Lung microvascular endothelial cell (primary cell): Measurements from ENCODE around the gene CCNB3. TPM values are rescaled to one million over a fixed set of nuclear protein-coding genes. Genes with fewer than 3 reads are reported as not detected.
A peak's percentile ranks its signal among the peaks of the same experiment; 100 is the strongest.
"Not testable (repeated sequence)": the region's sequence is repeated elsewhere in the genome, so short reads cannot be mapped to it uniquely, and the experiment has no call there.

Experiments used
- DNase-seq, 2 donors: peaks; one replicate each; pipeline versions ENCODE4 v3.0.0 to v3.0.0-alpha.2; 2010; ENCODE audit warnings: low read depth in 2 of 2
- total RNA-seq: library from RNA; depleted of rRNA; stranded (reverse); fragments of >200 nt; gene quantifications from 2 replicates; pipeline ENCODE4 v1.2.1, GENCODE V29; 2014

CCNB3 gene, protein sequence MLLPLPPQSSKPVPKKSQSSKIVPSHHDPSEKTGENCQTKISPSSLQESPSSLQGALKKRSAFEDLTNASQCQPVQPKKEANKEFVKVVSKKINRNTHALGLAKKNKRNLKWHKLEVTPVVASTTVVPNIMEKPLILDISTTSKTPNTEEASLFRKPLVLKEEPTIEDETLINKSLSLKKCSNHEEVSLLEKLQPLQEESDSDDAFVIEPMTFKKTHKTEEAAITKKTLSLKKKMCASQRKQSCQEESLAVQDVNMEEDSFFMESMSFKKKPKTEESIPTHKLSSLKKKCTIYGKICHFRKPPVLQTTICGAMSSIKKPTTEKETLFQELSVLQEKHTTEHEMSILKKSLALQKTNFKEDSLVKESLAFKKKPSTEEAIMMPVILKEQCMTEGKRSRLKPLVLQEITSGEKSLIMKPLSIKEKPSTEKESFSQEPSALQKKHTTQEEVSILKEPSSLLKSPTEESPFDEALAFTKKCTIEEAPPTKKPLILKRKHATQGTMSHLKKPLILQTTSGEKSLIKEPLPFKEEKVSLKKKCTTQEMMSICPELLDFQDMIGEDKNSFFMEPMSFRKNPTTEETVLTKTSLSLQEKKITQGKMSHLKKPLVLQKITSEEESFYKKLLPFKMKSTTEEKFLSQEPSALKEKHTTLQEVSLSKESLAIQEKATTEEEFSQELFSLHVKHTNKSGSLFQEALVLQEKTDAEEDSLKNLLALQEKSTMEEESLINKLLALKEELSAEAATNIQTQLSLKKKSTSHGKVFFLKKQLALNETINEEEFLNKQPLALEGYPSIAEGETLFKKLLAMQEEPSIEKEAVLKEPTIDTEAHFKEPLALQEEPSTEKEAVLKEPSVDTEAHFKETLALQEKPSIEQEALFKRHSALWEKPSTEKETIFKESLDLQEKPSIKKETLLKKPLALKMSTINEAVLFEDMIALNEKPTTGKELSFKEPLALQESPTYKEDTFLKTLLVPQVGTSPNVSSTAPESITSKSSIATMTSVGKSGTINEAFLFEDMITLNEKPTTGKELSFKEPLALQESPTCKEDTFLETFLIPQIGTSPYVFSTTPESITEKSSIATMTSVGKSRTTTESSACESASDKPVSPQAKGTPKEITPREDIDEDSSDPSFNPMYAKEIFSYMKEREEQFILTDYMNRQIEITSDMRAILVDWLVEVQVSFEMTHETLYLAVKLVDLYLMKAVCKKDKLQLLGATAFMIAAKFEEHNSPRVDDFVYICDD (N-terminal part only)
- 0.22 and 0.40 TPM in 2 replicates for total RNA-seq

DNA sequence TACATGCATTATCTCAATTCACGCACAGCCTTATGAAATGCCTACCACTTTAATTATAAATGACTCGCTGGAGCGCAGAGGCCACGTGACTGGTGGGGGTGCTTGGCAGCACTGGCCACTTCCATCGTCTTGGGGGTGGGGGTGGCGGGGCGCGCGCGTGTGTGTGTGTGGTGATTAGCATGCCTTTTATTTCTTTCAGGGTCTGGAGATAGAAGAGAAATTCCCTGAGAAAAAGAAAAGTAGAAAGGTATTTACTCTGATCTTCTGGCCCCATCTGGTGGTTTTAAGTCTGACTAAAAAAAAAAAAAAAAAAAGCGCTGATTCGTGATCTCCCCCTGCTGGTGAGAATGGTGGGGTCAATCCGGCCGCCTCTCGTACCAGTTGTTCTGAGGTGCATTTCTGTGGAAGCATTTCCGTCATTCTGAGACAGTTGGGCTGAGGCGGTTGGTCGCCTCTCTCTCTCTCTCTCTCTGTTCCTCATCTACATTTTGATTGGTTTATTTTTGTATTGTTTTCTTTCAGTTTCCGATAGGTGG is at the start of gene CCNB3:
Gene CCNB3, plus strand, starts transcription at position 402 of the 536 bp plus-strand sequence. CDS start 80,399 bp downstream, outside the sequence.
- peak; percentile 68 to 72 for DNase-seq

DNA sequence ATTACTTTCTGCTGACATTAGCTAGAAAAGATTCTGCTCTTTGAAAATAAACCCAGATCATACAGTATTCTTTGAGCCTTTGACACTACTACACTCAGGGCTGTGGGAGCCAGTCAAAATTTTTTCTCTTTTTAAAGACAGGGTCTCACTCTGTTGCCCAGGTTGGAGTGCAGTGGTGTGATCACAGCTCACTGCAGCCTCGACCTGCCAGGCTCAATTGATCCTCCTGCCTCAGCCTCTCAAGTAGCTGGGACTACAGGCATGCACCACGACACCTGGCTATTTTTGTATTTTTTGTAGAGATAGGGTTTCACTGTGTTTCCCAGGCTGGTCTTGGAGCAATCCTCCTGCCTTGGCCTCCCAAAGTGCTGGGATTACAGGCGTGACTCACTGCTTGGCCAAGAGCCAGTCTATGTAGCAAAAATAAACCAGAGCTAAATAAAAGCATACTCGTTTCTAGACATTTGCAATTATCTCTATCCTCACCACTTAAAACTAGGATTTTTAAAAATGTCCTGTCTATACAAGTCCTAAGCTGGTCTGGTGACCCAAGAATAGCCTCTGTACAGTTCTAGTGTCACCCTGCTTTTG is 46.9 kb upstream of the CCNB3 start:
- peak; percentile 8 to 14 for DNase-seq

DNA sequence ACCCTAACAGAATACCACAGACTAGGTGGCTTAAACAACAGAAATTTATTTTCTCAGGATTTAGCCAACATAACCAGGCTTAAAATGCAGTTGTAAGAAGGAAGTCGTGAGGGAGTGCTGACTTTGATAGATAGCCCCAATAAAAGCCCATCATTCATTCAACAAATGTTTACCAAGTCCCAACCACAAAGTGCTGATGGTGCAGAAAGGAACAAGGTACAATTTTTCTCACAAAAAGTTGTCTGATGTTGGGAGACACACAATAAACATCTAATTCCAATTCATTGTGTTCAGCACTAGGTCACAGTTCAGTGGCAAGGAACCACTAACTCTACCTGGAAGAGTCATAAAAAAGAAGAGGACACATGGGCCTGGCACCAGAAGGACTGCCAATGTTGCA is 46.0 kb upstream of the CCNB3 start:
- DNase-seq, result no peak

DNA sequence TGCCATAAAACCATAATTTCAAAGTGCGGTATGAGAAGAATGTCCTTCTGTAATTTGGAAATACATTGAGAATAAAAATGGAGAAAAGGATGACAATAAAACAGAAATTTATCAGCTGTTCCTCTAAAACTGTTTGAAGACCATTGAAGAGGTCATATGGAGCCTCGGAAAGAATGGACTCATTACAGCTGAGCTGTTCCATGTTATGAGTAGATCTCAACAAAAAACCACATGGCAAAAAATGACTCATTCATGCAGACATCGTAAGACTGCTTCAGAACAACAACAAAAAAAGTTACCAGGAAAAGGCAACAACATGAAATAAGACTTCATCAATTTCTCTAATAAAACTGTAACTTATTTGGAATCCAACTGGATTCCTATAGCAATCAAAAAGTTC is 43.4 kb upstream of the CCNB3 start:
- no peak for DNase-seq

DNA sequence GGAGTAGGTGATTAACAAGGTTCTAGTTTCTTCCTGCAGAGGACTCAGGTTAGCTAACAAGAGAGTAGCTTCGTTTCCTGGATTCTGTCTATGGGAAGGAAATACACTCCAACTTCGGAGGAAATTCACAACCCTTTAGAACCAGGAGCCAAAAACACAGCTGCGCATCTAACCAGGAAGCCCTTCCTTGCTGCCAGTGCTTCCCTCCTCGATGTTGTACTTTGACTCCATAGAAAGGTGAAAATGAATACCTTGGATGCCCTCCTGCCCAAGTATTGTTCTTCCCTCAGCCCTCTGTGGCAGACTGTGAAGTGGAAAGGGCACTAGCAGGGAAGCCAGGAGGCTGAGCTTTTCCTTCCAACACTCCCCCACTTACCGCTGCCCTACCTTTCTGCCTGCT is 38.8 kb upstream of the CCNB3 start:
- DNase-seq, result no peak

DNA sequence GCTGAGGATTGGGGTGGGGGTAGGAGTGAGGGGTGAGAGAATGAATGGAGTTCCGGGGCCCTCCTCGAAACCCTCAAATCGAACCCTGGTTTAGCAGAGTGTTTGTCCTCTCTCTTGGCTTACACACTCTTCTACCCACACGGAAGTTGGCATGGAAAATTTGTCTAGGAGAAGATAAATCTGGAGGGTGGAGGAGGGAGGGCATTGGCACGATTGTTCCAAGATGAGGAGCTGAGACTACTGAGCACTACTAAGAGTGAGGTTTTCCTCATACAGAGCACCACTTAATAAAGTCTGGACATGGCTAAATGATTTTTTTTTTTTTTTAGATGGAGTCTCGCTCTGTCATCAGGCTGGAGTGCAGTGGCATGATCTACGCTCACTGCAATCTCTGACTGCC is 37.2 kb upstream of the CCNB3 start:
- no peak for DNase-seq

DNA sequence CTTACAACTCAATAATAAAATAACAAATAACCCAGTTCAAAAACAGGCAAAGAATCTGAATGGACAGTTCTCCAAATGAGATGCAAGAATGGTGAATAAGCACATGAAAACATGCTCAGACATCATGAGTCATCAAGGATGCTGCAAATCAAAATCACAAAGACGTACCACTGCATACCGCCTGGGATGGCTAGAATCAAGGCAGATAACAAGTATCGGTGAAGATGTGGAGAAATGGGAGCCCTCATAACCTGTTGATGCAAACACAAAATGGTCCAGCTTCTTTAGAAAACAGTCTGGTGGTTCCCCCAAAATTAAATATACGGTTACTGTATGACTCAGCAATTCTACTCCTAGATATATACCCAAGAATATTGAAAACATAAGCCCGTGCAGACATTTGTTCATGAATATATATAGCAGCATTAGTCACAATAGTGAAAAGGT is 36.3 kb upstream of the CCNB3 start:
- DNase-seq, result peak in 1 of 2 donors; percentile 5

DNA sequence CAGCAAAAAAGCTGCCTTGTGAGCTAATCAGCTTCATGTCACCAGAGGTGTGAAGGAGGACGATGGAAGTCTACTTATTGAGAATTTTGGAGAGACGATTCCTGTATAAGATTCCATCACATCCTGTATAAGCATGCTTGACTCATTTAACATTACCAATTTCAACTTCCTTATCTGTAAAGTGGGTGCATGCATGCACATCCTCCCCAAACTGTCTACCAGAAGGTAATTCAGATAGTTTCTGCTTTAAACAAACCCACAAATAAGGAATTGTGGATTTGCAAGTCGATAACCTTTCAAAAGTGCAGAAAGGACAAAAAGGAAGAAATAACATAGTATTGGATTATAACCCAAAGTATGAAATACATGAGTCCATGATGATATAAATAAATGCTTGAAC is 34.8 kb upstream of the CCNB3 start:
- no peak for DNase-seq

DNA sequence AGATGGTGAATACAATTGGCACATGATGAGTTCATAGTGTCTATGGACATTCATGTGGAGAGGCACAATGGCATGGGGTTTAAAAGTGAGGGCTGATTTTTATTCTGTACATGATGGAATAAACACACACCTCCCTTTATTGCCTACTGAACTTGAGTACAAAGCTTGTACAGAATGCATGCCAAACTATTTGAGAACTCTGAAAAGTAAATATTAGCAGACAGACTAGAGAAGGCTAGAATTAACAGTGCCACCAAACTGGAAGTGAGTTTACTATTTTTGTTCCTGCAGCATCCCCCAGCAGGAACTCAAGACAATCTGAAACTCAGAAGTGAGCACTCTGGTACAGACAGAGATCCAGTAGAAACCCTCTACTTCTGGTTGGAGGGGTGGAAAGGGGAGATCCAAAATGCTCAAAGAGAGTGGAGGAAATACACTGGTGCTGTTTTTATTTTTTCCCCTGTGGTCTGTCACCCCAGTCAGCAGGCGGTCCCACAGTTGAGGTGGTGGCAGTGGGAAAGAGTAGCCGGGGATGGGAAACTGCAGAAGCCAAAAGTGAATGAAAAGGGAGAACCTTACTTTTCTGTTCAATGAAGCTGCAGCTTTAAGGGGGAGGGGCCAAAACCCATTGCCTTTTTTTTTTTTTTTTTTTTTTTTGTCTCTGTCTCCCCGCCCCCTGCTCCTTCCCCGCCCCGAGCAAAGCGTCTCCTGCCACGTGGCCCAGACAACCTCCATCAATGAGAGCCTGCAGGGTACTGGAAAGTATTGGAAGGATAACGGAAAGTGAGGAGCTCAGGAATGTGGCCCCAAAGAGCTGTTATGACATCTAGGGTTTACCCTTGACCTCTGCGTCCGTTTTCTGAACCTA is 24.3 kb upstream of the CCNB3 start:
- DNase-seq, result no peak

DNA sequence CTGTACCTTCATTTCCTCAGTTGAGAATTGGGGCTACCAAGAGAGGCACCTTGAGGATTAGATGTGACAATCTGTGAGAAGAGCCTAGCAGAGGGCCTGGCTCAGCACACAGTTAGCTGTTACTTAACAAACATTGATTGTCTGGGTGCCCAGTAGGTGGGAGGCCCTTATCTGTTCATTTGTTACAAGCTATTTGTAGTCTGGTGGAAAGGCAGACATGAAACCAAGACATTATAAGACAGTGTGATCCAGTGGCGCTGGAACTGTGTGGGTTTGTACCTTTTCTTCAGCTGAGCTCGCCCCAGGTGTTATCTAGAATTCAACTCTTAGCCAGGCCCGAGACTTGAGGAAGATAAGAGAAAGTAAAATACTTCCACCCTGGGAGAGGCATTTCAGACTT is 20.7 kb upstream of the CCNB3 start:
- no peak for DNase-seq

DNA sequence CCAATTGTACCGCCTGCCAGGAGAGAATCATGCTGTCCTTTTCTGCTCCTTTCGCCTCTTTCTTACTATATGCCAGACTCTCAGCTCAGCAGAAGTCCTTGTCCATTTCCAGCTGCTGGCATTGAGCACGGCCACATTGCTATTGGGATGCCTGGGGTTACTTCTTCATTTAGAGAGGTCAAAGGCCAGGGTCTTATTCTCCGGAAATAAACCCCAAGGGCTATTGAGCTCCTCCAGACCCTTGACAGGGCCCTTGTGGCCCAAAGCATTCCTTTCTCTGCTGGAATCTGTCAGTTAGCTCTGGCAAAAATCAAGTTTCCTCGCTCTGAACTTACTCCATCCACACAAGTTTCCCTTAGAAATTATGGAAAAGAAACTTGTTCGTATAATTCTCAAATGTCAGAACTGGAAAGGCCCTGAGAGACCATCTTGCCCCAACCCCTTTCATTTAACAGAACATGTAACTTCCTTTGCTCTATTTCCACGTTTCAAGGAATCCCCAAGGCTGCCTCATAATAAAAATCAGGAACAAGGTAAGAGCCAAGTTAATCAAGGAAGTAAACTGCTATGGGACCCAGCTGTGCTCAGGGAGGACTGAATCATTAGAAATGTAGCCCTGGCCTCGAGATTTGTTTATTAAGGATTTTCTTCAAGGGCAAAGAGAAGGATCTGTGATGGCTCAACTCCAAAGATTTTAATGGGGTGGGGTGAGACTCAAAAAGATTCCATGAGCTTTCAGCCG is 15.5 kb upstream of the CCNB3 start:
- no peak for DNase-seq

DNA sequence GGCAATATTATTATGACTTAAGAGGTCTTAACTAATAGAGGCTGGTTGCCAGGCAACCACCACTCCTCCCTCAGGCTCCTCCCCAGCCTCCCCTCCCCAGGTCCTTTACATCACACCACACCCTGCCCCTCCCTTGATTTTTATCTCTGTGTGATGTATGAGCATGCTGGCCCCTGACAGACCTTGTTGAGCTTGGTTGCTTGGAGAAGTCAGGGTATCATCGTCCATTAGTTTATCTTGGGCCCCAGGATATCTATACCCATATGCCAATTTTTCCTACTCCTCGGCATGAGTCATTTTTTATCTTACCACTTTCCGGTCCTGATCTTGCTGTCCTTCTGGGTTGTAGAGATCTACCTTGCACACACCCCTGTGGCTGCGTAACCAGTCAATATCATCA is 6.2 kb upstream of the CCNB3 start:
- DNase-seq, result no peak

DNA sequence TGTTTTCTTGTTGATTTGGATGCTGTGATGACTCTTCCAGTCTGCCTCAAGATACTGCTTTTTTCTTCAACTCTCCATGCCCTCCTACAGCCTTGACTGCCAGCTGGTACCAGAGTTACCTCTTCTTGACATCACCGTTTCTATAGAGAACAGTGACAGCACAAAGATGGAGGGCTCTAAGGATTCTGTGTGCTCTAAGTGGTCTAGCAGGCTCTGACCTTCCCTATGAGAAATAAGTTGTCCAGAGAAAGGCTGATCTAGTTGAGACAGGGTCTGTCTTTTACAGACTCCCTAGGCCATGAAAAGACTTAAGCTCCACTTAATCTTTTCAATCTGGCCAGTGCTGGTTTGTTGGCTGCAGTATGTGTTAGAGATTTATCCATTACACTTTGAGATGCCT is 3.7 kb upstream of the CCNB3 start, which contains the start of gene AKAP4:
Gene AKAP4, minus strand, starts transcription at position 101 of the 400 bp plus-strand sequence. CDS start 118 bp downstream, outside the sequence.
- no peak for DNase-seq

DNA sequence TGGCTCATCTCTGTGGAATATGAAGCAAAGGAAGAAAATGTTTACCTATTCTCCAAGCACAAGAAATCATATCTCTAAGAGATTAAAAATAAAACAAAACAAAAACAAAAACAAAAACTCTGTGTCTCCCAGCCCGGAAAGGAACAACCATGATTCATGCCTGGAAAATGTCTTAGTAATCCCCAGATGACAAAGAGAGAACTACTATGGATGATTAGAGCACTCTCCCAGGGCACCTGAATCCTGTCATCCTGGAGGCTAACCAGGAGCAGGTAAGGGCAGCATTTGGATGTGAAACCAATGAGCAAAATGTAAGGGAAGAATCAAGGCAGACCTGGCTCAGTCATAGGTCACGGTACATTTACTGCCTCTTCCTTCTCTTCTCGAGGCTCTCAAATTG is 2.0 kb upstream of the CCNB3 start:
- DNase-seq, result peak in 1 of 2 donors; percentile 41

DNA sequence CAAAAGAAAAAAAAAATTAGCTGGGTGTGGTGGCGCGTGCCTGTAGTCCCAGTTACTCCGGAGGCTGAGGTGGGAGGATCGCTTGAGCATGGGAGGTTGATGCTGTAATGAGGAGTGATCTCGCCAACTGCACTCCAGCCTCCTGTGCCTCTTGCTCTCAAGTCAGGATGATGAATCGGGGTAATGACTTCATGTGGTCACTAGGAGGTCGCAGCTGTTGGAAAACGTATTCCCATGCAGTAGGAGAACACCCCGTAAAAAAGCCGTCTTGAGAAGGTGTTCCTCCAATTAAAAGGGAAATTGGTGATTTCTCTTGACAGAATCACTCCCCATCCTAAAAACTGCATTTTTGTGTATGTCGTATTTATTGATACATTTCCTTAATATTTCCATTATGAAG is 2.2 kb downstream of the CCNB3 start:
- no peak for DNase-seq

DNA sequence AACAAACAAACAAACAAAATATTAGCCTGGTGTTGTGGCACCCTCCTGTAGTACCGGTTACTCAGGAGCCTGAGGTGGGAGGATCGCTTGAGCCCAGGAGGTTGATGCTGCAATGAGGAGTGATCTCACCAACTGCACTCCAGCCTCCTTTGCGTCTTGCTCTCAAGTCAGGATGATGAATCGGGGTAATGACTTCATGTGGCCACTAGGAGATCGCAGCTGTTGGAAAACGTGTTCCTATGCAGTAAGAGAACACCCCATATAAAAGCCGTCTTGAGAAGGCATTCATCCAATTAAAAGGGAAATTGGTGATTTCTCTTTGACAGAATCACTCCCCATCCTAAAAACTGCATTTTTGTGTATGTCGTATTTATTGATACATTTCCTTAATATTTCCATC is 6.9 kb downstream of the CCNB3 start:
- DNase-seq, result peak; percentile 13 to 24

DNA sequence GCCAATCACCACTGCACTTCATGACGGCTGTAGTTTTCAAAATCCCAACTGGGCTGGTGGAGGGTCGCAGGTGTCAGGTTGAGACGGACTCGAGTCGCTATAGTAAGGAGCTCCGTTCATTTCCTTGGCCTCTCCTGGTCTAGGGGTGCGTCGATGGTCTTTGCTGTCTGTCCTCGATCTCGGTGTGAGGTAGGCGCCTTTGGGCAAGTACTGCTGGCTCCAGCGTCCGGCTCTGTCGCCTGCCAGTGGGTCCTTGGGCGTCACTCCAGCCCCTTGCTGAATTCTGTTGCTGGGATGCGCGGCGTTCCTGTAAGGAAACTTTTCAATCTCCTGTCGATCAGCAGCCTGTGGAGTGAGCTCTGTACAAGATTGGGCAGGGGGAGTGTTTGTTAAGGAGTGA is 76.7 kb downstream of the CCNB3 start:
- DNase-seq, result no peak

DNA sequence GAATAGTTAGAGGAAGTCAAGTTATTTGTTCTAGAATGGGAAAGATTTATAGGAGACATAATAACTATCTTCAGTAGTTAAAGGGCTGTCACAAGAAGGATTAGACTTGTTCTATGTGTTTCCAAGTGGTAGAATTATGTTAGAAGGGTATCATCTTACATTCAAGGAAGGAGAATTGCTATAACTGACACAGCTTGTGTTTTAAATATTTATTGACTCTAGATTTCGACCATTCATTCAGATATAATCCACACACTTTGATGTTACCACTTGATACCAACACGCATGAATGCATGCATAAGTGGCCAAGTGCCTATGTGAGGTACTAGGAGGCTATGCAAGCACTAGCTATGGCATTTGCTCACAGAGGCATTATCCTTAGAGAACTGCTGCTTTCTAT is 122.7 kb downstream of the CCNB3 start:
- DNase-seq, result no peak

DNA sequence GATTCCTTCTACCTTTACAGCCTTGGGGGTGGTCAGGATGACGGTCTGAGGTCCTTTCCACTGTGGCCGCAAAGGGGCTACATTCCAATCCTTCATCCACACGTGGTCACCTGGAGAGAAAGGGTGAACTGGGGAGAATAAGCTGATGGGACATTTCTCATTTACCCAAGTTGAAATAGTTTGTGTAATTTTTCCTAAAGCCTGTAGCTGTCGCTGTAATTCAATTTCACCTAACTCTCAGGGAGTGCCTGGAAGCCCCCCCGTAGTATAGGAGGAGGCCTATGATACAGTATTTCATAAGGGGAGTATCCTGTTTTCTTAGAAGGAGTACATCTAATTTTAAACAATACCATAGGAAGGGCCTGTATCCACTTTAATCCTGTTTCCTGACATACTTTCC is 128.1 kb downstream of the CCNB3 start:
- DNase-seq, result not testable (repeated sequence)
